HL-60 (cell line): ENCODE results near the gene AK1.

Source experiments
- DNase-seq, 2 experiments: peaks; one replicate each; pipeline ENCODE4 v3.0.0-alpha.2; 2010 to 2020; ENCODE audit warnings: low read depth in 1 of 2, low spot score in 1 of 2
- H3K27ac ChIP-seq: fragments of 250-450 bp; sonication (Bioruptor Pico); replicated peaks from 2 replicates; pipeline ENCODE4 v1.5.1; 2020; ENCODE audit warnings: mild to moderate bottlenecking, moderate library complexity
- H3K27me3 ChIP-seq: fragments of 250-450 bp; sonication (Bioruptor Pico); 2 replicates; pipeline ENCODE4 v1.5.1; 2021; ENCODE audit warnings: mild to moderate bottlenecking, moderate library complexity; ENCODE audit not compliant: insufficient read depth, poor library complexity, severe bottlenecking
- H3K4me3 ChIP-seq: replicated peaks from 2 replicates; pipeline ENCODE4 v1.5.1; 2011; ENCODE audit warnings: mild to moderate bottlenecking, control low read depth, low read length; ENCODE audit not compliant: insufficient read depth
- GABPA ChIP-seq: IDR thresholded peaks from 2 replicates; pipeline ENCODE4 v1.6.1; 2012; ENCODE audit warnings: low read depth
- POLR2AphosphoS5 ChIP-seq: IDR thresholded peaks from 2 replicates; pipeline ENCODE4 v1.6.1; 2012; ENCODE audit warnings: low read depth
- SPI1 ChIP-seq: IDR thresholded peaks from 2 replicates; pipeline ENCODE4 v1.6.1; 2012; ENCODE audit warnings: low read depth, mild to moderate bottlenecking, borderline replicate concordance
- TF ChIP-seq, protein P1 (sequence below): IDR thresholded peaks from one replicate; pipeline ENCODE4 v1.5.1; 2011; ENCODE audit warnings: low read length, control low read depth, inconsistent platforms; ENCODE audit not compliant: insufficient read depth
- TF ChIP-seq, protein P2 (sequence below): IDR thresholded peaks from 2 replicates; pipeline ENCODE4 v1.6.1; 2012; ENCODE audit warnings: low read depth; ENCODE audit not compliant: insufficient replicate concordance

AK1 gene

DNA sequence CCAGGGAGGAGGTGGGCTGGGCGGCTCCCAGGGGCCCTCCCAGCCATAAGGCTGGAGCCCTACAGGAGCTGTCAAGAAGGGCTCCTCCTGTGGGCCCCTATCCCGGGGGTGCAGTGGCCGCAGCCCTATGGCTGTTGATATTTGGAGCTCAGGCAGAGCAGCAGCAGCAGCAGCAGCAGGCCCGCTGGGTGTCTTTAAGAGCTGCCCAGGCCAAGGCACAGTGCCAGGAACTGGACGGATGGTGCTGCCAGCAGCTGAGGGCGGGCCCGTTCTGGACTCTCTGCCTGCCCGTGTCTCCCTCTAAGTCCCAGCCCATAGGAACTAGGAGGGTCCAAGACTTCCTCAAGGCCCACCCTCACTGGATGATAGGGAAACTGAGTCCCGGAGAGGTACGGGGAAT lies 3.6 kb downstream of the AK1 start:
- Histone ChIP-seq H3K27ac (no peak overlapping the region), H3K4me3 (no peak overlapping the region), H3K27me3 (no peaks in the 10 kb centered on the region)
- TF ChIP-seq, protein P1, sequence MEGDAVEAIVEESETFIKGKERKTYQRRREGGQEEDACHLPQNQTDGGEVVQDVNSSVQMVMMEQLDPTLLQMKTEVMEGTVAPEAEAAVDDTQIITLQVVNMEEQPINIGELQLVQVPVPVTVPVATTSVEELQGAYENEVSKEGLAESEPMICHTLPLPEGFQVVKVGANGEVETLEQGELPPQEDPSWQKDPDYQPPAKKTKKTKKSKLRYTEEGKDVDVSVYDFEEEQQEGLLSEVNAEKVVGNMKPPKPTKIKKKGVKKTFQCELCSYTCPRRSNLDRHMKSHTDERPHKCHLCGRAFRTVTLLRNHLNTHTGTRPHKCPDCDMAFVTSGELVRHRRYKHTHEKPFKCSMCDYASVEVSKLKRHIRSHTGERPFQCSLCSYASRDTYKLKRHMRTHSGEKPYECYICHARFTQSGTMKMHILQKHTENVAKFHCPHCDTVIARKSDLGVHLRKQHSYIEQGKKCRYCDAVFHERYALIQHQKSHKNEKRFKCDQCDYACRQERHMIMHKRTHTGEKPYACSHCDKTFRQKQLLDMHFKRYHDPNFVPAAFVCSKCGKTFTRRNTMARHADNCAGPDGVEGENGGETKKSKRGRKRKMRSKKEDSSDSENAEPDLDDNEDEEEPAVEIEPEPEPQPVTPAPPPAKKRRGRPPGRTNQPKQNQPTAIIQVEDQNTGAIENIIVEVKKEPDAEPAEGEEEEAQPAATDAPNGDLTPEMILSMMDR = no peak
- TF ChIP-seq POLR2AphosphoS5 = no peak
- TF ChIP-seq GABPA = no peak
- TF ChIP-seq SPI1 = no peak
- TF ChIP-seq, protein P2, sequence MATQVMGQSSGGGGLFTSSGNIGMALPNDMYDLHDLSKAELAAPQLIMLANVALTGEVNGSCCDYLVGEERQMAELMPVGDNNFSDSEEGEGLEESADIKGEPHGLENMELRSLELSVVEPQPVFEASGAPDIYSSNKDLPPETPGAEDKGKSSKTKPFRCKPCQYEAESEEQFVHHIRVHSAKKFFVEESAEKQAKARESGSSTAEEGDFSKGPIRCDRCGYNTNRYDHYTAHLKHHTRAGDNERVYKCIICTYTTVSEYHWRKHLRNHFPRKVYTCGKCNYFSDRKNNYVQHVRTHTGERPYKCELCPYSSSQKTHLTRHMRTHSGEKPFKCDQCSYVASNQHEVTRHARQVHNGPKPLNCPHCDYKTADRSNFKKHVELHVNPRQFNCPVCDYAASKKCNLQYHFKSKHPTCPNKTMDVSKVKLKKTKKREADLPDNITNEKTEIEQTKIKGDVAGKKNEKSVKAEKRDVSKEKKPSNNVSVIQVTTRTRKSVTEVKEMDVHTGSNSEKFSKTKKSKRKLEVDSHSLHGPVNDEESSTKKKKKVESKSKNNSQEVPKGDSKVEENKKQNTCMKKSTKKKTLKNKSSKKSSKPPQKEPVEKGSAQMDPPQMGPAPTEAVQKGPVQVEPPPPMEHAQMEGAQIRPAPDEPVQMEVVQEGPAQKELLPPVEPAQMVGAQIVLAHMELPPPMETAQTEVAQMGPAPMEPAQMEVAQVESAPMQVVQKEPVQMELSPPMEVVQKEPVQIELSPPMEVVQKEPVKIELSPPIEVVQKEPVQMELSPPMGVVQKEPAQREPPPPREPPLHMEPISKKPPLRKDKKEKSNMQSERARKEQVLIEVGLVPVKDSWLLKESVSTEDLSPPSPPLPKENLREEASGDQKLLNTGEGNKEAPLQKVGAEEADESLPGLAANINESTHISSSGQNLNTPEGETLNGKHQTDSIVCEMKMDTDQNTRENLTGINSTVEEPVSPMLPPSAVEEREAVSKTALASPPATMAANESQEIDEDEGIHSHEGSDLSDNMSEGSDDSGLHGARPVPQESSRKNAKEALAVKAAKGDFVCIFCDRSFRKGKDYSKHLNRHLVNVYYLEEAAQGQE = no peak
- no peak for DNase-seq

DNA sequence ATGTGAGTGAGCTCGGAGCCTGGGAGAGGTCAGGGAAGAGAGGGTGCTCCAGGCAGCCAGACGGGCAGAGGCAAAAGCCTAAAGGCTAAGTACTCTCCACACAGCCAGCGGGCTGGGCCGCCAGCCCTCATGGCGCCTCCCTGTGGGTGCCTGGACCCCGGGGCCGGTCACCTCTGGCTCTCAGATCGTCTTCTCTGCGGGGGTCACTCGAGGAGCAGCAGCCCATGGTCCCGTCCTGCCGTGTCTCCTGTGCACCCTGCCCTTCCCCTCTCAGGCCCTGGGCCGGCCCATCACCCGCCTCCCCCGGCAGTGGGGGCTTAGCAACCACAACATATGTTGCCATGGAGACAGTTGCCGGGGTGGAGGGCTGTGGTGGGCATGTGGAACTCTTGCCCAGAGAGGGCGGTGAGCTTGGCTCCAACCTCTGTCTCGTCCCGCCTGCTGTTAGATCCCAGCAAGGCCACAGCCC lies 4.2 kb downstream of the AK1 start:
- H3K27ac ChIP-seq = no peak overlapping the region
- no peak for DNase-seq
- H3K27me3 ChIP-seq = no peaks in the 10 kb centered on the region
- TF ChIP-seq GABPA (no peak), SPI1 (no peak), POLR2AphosphoS5 (no peak)
- TF ChIP-seq, protein P2 = no peak
- TF ChIP-seq, protein P1 = no peak
- H3K4me3 ChIP-seq = no peak overlapping the region

DNA sequence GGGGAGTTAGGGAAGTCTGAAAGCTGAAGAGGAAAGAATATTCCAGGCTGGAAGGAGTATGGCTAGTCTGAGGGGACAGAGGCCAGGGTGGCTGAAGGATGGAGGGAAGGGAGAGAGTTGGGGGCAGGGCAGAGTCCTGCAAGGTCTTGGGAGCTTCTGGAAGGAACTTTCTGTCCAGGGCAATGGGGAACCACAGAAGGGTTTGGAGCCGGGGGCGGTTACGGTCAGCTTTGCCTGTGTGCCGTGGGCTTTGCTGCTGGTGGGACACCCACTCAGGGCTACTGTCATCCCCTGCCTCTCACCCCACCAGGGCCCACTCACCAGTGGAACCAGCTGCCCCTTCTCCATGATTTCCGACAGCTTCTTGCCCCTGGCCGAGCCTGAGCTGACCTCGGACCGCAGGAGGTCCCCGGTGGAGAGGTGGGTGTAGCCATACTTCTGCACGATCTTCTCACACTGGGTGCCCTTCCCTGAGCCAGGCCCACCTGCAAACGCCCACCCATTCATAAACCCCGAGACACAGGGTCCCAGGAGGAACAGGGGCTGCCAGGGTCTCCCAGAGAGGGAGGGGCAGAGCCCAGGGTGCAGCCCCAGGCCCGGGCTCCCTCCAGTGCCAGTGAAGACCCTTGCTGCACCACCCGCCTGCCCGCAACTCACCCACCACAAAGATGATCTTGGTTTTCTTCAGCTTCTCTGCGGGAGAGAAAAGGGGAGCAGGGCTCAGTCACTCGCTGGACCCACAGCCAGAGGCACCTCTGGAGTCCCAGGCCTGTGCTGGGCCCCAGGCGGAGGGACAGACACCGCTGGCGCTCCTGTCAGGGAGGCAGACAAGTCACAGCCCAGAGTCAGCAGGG lies 4.9 kb downstream of the AK1 start:
- Histone ChIP-seq H3K27ac (no peak overlapping the region), H3K4me3 (no peak overlapping the region), H3K27me3 (no peaks in the 10 kb centered on the region)
- TF ChIP-seq, protein P2 = no peak
- TF ChIP-seq POLR2AphosphoS5 (no peak), GABPA (no peak), SPI1 (no peak)
- TF ChIP-seq, protein P1 = no peak
- DNase-seq = no peak
